Left lung (tissue), 10 donors: Measurements from ENCODE around the gene REEP6. TPM values are rescaled to one million over a fixed set of nuclear protein-coding genes. Genes with fewer than 3 reads are reported as not detected.

Source experiments
- ATAC-seq: fragments of 200-7000 bp; cut with Tn5 transposase; one replicate; pipeline ENCODE4 v1.9.1; 2020; ENCODE audit warnings: moderate library complexity
- DNase-seq, 4 donors: peaks; one replicate each; pipeline ENCODE4 v3.0.0-alpha.2; 2013 to 2020
- H3K27ac ChIP-seq, 2 donors: fragments of 200-600 bp; sonication (generic) in 1 of 2; one replicate each; pipeline versions ENCODE4 v1.5.0 to v1.8.0; 2020 to 2021
- H3K27me3 ChIP-seq, 2 donors: fragments of 200-600 bp; sonication (generic) in 1 of 2; one replicate each; pipeline versions ENCODE4 v1.5.0 to v1.8.0; 2020 to 2021
- H3K36me3 ChIP-seq, 2 donors: fragments of 200-600 bp; sonication (generic) in 1 of 2; one replicate each; pipeline versions ENCODE4 v1.5.0 to v1.8.0; 2020 to 2021
- H3K4me1 ChIP-seq, 2 donors: fragments of 200-600 bp; one replicate each; pipeline ENCODE4 v1.8.0; 2021
- H3K4me3 ChIP-seq, 2 donors: fragments of 200-600 bp; sonication (generic) in 1 of 2; one replicate each; pipeline versions ENCODE4 v1.5.0 to v1.8.0; 2020 to 2021; ENCODE audit warnings: mild to moderate bottlenecking in 1 of 2
- H3K9me3 ChIP-seq, 2 donors: fragments of 200-600 bp; sonication (generic) in 1 of 2; one replicate each; pipeline versions ENCODE4 v1.5.0 to v1.8.0; 2020 to 2021
- CTCF ChIP-seq, 2 donors: fragments of 200-600 bp; sonication (generic) in 1 of 2; IDR thresholded peaks; one replicate each; pipeline versions ENCODE4 v1.5.0 to v1.8.0; 2021; ENCODE audit warnings: antibody characterized with exemption in 2 of 2
- intact Hi-C, 2 donors: fragments of 100-400 bp; cut with DNase I; formaldehyde crosslinking; loops; one replicate each; pipeline versions ENCODE4 v1.11.2 to v1.14.2; 2022
- polyA plus RNA-seq, 6 donors: library from polyadenylated mRNA; unstranded; fragments of 120-200 nt; gene quantifications; one replicate each; pipeline ENCODE4 v1.2.1, GENCODE V29; 2013; ENCODE audit not compliant: insufficient read length in 6 of 6
- total RNA-seq, 2 donors: library from RNA; stranded (reverse); fragmentation: NEBNext Ultra II Directional; extraction: Animal tissue kit (Norgen Biotek cat#: 25700); gene quantifications; one replicate each; pipeline ENCODE4 v1.2.1, GENCODE V29; 2021
- donor health status: DM: no; HTN: yes; CAD: no.
- donor health status: DM: no; HTN: no; CAD: no.

Gene REEP6
- total and polyA plus RNA-seq, 8 donors, result 1.6 to 5.9 (median 3.7) TPM

- DNase-seq (peak in 1 of 4 donors; percentile 74), ATAC-seq (no peak)
- Histone ChIP-seq H3K4me1 (peaks cover 32 to 77% of the 10 kb centered on the region in 2 donors), H3K27ac (no peak overlapping the region), H3K36me3 (no peaks in the 10 kb centered on the region), H3K9me3 (no peaks in the 10 kb centered on the region), H3K4me3 (no peak overlapping the region), H3K27me3 (peaks cover 78 to 88% of the 10 kb centered on the region in 2 donors)
- intact Hi-C loops, result no loop called here
- no peak for TF ChIP-seq CTCF (IDR thresholded peaks at IDR 0.05)
These were observed 23.3 kb upstream of the REEP6 start for GRCh38 chr19:1467490-1468273.

GRCh38 chr19:1468274-1468820 is 22.6 kb upstream of the REEP6 start:
- ATAC-seq (no peak), DNase-seq (peak in 1 of 4 donors; percentile 69)
- Histone ChIP-seq H3K9me3 (no peaks in the 10 kb centered on the region), H3K4me1 (peaks cover 32 to 78% of the 10 kb centered on the region in 2 donors), H3K27ac (no peak overlapping the region), H3K27me3 (peaks cover 85 to 95% of the 10 kb centered on the region in 2 donors), H3K4me3 (no peak overlapping the region), H3K36me3 (no peaks in the 10 kb centered on the region)
- intact Hi-C loops, result no loop called here
- TF ChIP-seq CTCF (IDR thresholded peaks at IDR 0.05), result no peak

- Histone ChIP-seq H3K36me3 (no peaks in the 10 kb centered on the region), H3K27ac (no peak overlapping the region), H3K9me3 (no peaks in the 10 kb centered on the region), H3K4me1 (peaks cover 32 to 78% of the 10 kb centered on the region in 2 donors), H3K27me3 (peaks cover 87 to 100% of the 10 kb centered on the region in 2 donors), H3K4me3 (no peak overlapping the region)
- ATAC-seq (no peak), DNase-seq (peak in 1 of 4 donors; percentile 83)
- intact Hi-C loops, result no loop called here
- no peak for TF ChIP-seq CTCF (IDR thresholded peaks at IDR 0.05)
These were observed 22.1 kb upstream of the REEP6 start for GRCh38 chr19:1468821-1469254.

- peaks cover 0 to 6% of the 10 kb centered on the region in 2 donors for H3K36me3 ChIP-seq
- no peaks in the 10 kb centered on the region for H3K9me3 ChIP-seq
- ATAC-seq (no peak), DNase-seq (peak in 1 of 4 donors; percentile 69)
- H3K4me1 ChIP-seq, result peaks cover 32 to 78% of the 10 kb centered on the region in 2 donors
- H3K4me3 ChIP-seq, result peak overlapping the region in 1 of 2 donors; percentile 26
- TF ChIP-seq CTCF (IDR thresholded peaks at IDR 0.05), result no peak
- H3K27me3 ChIP-seq, result peaks cover 87 to 100% of the 10 kb centered on the region in 2 donors
- H3K27ac ChIP-seq, result no peak overlapping the region
- intact Hi-C loops, result no loop called here
These were observed 21.5 kb upstream of the REEP6 start for GRCh38 chr19:1469255-1470054.

GRCh38 chr19:1470055-1470304 is 21.0 kb upstream of the REEP6 start:
- DNase-seq, result no peak
- ATAC-seq, result peak; percentile 2
- TF ChIP-seq CTCF (IDR thresholded peaks at IDR 0.05), result no peak
- Histone ChIP-seq H3K27me3 (peaks cover 83 to 94% of the 10 kb centered on the region in 2 donors), H3K27ac (no peak overlapping the region), H3K4me1 (peaks cover 32 to 78% of the 10 kb centered on the region in 2 donors), H3K36me3 (peaks cover 0 to 11% of the 10 kb centered on the region in 2 donors), H3K9me3 (no peaks in the 10 kb centered on the region), H3K4me3 (peak overlapping the region in 1 of 2 donors; percentile 26)
- intact Hi-C loops, result no loop called here
